Thoracic aorta (tissue), 2 donors: ENCODE data around the gene IP6K3. TPM values are rescaled to one million over a fixed set of nuclear protein-coding genes. Genes with fewer than 3 reads are reported as not detected.

ENCODE experiments used
- ATAC-seq: fragments of 150-250 bp; one replicate; pipeline ENCODE4 v1.8.0; 2017; ENCODE audit warnings: low read depth; ENCODE audit not compliant: insufficient number of reproducible peaks, low FRiP score
- DNase-seq: peaks from one replicate; pipeline ENCODE4 v3.0.0-alpha.2; 2020; ENCODE audit warnings: low spot score
- H3K27ac ChIP-seq, 2 donors: fragments of 200-600 bp; sonication (generic); 1 replicate in 1 of 2; 2 replicates in 1 of 2; pipeline ENCODE4 v1.5.1; 2016; ENCODE audit warnings: mild to moderate bottlenecking in 2 of 2, moderate library complexity in 2 of 2
- H3K27me3 ChIP-seq: fragments of 200-600 bp; sonication (generic); replicated peaks from 2 replicates; pipeline ENCODE4 v1.6.0; 2016; ENCODE audit warnings: mild to moderate bottlenecking; ENCODE audit not compliant: insufficient read depth
- H3K36me3 ChIP-seq: fragments of 200-600 bp; sonication (generic); one replicate; pipeline ENCODE4 v1.5.1; 2016
- H3K4me1 ChIP-seq, 2 donors: fragments of 200-600 bp; sonication (generic); 1 replicate in 1 of 2; 2 replicates in 1 of 2; pipeline versions ENCODE4 v1.5.1 to v1.6.0; 2016; ENCODE audit warnings: low read depth in 2 of 2, mild to moderate bottlenecking in 1 of 2; ENCODE audit not compliant: control insufficient read depth in 1 of 2
- H3K4me3 ChIP-seq: fragments of 200-600 bp; sonication (generic); 2 replicates; pipeline ENCODE4 v1.5.1; 2016; ENCODE audit warnings: mild to moderate bottlenecking
- H3K9me3 ChIP-seq: fragments of 200-600 bp; sonication (generic); 2 replicates; pipeline ENCODE4 v1.5.1; 2016
- total RNA-seq, 2 donors: library from RNA; depleted of rRNA; stranded (reverse); fragments of >200 nt; gene quantifications; one replicate each; pipeline versions ENCODE4 v1.1.0 to v1.2.3, GENCODE V29; 2016
- TF ChIP-seq, protein P1 (sequence below): fragments of 200-600 bp; sonication (generic); IDR thresholded peaks from one replicate; pipeline ENCODE4 v1.5.1; 2019; ENCODE audit warnings: antibody characterized with exemption

Gene IP6K3
- total RNA-seq, 2 donors from 2014 or later = 0.27 to 0.56 TPM

DNA sequence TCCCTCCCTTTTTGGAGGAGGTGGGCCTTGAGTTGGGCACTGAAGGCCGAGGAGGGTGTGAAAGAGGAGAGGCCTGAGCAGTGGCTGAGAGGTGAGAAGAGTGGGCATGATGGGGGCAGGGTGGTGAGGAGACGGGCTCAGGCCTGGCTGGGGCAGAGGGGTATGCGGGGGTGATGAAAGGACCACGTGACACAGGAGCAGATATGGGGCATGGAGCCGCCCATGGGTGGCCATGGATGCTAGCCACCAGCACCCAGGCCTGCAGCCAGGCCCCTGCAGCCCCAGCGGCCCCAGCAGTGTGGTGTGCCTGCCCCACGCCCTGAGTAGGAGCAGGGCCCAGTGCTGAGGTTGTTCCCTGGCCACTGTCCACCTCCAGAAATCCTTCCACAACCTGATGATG lies 61.7 kb downstream of the IP6K3 start:
- H3K27ac ChIP-seq = no peak overlapping the region
- H3K27me3 ChIP-seq = no peaks in the 10 kb centered on the region

GRCh38 chr6:33684428-33684896 lies 62.2 kb downstream of the IP6K3 start:
- TF ChIP-seq, protein P1, sequence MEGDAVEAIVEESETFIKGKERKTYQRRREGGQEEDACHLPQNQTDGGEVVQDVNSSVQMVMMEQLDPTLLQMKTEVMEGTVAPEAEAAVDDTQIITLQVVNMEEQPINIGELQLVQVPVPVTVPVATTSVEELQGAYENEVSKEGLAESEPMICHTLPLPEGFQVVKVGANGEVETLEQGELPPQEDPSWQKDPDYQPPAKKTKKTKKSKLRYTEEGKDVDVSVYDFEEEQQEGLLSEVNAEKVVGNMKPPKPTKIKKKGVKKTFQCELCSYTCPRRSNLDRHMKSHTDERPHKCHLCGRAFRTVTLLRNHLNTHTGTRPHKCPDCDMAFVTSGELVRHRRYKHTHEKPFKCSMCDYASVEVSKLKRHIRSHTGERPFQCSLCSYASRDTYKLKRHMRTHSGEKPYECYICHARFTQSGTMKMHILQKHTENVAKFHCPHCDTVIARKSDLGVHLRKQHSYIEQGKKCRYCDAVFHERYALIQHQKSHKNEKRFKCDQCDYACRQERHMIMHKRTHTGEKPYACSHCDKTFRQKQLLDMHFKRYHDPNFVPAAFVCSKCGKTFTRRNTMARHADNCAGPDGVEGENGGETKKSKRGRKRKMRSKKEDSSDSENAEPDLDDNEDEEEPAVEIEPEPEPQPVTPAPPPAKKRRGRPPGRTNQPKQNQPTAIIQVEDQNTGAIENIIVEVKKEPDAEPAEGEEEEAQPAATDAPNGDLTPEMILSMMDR = no peak
- H3K9me3 ChIP-seq = no peaks in the 10 kb centered on the region
- H3K4me3 ChIP-seq = no peak overlapping the region
- no peak overlapping the region for H3K27ac ChIP-seq
- H3K27me3 ChIP-seq = no peaks in the 10 kb centered on the region
- no peaks in the 10 kb centered on the region for H3K36me3 ChIP-seq
- H3K4me1 ChIP-seq = no peaks in the 10 kb centered on the region
- DNase-seq = no peak
- no peak for ATAC-seq

More for the DNA sequence above, 61.7 kb downstream of the IP6K3 start:
- ATAC-seq = no peak
- H3K36me3 ChIP-seq = no peaks in the 10 kb centered on the region
- TF ChIP-seq, protein P1 = no peak
- H3K4me3 ChIP-seq = no peak overlapping the region
- no peaks in the 10 kb centered on the region for H3K4me1 ChIP-seq
- DNase-seq = no peak
- H3K9me3 ChIP-seq = no peaks in the 10 kb centered on the region

GRCh38 chr6:33683576-33684427 lies 62.9 kb downstream of the IP6K3 start:
- no peak for DNase-seq
- Histone ChIP-seq H3K27ac (no peak overlapping the region), H3K4me1 (no peaks in the 10 kb centered on the region), H3K9me3 (no peaks in the 10 kb centered on the region), H3K27me3 (no peaks in the 10 kb centered on the region), H3K36me3 (no peaks in the 10 kb centered on the region), H3K4me3 (no peak overlapping the region)
- no peak for ATAC-seq
- TF ChIP-seq, protein P1 = no peak

DNA sequence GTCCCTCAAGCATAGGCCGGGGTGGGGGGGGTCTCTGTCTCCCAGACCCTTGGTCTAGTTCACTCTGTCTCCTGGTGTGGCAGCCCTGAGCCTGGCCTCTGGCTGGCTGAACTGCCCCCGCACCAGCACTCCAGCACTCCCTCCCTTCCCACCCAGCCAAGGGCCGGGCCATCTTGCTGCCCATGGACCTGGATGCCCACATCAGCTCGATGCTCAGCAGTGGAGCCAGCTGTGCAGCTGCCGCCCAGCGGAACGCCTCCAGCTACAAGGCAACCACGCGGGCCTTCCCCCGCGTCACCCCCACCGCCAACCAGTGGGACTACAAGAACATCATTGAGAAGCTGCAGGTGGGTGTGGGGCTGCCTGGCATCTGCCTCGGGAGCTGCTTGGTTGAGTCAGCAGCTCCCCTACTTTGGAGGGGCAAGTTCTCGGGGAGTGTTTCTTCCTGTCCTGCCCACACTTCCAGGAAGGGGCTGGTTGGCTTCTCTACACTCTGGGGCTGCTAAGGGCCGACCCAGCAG lies 63.6 kb downstream of the IP6K3 start:
- Histone ChIP-seq H3K9me3 (no peaks in the 10 kb centered on the region), H3K4me3 (no peak overlapping the region), H3K4me1 (no peaks in the 10 kb centered on the region), H3K27me3 (no peaks in the 10 kb centered on the region), H3K36me3 (no peaks in the 10 kb centered on the region), H3K27ac (no peak overlapping the region)
- DNase-seq (no peak), ATAC-seq (no peak)
- TF ChIP-seq, protein P1 = no peak

DNA sequence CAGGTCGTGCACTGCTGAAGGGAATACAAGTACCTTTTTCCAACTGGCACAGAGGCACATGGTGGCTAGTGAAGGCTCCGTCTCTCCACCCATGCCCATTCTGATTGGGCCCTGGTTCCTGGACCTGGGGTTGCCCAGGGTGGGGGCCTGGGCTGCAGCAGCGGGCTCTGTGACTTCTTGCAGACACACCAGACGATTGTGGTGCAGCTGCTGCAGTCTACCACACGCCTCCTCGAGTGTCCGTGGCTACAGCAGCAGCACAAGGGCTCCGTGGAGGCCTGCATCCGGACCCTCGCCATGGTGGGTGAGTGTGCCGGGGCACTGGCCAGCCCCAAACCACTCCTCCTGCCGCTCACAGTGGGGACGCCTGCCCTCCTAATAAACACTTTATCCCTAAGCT lies 64.4 kb downstream of the IP6K3 start:
- ATAC-seq (no peak), DNase-seq (no peak)
- H3K4me3 ChIP-seq = no peak overlapping the region
- no peaks in the 10 kb centered on the region for H3K27me3 ChIP-seq
- no peak overlapping the region for H3K27ac ChIP-seq
- no peaks in the 10 kb centered on the region for H3K9me3 ChIP-seq
- H3K4me1 ChIP-seq = no peaks in the 10 kb centered on the region
- no peaks in the 10 kb centered on the region for H3K36me3 ChIP-seq
- TF ChIP-seq, protein P1 = no peak
